Fibroblast of mammary gland (primary cell): Measurements from ENCODE around the gene ESPL1.

Experiments
- DNase-seq: peaks from one replicate; pipeline ENCODE4 v3.0.0-alpha.2; 2010; ENCODE audit warnings: low read depth
- H3K4me3 ChIP-seq: 2 replicates; pipeline ENCODE4 v1.5.1; 2011; ENCODE audit warnings: low read depth, mild to moderate bottlenecking, low read length, moderate library complexity; ENCODE audit not compliant: control insufficient read depth
- CTCF ChIP-seq: conservative IDR thresholded peaks from 2 replicates; pipeline ENCODE4 v1.5.1; 2011; ENCODE audit warnings: low read depth, low read length, inconsistent platforms; ENCODE audit not compliant: control insufficient read depth, insufficient read depth

The ESPL1 gene

DNA sequence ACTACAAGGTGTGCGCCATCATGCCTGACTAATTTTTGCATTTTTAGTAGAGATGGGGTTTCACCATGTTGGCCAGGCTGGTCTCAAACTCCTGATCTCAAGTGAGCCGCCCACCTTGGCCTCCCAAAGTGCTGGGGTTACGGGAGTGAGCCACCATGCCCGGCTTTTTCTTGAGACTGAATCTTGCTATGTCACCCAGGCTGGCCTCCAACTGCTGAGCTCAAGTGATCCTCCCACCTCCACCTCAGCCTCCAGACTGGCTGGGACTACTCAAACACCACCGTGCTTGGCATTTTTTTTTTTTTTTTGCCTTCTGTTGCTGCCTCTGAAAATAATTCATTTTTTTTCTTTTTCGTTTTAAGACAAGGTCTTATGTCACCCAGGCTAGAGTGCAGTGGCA, 8.2 kb upstream of the ESPL1 start:
- no peak for TF ChIP-seq CTCF

GRCh38 chr12:53265783-53266182, 2.3 kb upstream of the ESPL1 start:
- TF ChIP-seq CTCF = no peak
- H3K4me3 ChIP-seq = no peak overlapping the region
- DNase-seq = peak; percentile 41

More for the DNA sequence above, 8.2 kb upstream of the ESPL1 start:
- H3K4me3 ChIP-seq = no peak overlapping the region
- no peak for DNase-seq

- H3K4me3 ChIP-seq = peak overlapping the region; percentile 90
- no peak for TF ChIP-seq CTCF
- no peak for DNase-seq
These were observed 647 bp upstream of the ESPL1 start for GRCh38 chr12:53267306-53267998.

- peak; percentile 10 for DNase-seq
- H3K4me3 ChIP-seq = peak overlapping the region; percentile 90
- no peak for TF ChIP-seq CTCF
These were observed 797 bp downstream of the ESPL1 start for GRCh38 chr12:53268630-53269562.

DNA sequence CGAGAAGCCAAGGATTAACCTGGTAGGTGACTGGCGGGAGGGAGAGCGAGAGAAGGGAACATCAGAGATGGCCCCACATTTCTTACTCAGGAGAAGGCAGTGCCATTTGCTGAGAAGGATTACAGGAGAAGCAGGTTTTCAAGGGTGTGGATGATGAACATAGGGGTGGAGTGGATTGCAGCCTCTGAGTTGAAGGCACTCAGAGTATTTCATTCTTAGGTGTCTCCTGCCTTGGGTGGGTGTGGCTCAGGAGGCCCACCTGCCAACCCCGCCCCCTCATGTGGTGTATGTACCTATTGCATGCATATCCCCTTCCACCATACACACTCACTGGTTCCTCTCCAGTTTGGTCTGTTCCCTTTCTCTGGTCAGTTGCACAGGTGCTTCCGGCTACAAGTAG, 6.3 kb downstream of the ESPL1 start:
- TF ChIP-seq CTCF = no peak
- DNase-seq = no peak

DNA sequence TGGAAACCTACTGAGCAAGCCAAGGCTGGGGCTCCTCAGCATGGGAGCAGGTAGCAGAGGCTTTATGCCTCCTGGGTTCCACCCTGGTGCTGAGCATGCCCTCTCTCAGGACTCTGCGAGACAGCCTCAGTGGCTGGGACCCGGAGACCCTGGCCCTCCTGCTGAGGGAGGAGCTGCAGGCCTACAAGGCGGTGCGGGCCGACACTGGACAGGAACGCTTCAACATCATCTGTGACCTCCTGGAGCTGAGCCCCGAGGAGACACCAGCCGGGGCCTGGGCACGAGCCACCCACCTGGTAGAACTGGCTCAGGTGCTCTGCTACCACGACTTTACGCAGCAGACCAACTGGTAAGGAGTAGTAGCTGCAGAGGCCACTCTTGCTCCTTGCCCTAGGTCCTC, 8.4 kb downstream of the ESPL1 start:
- no peak for TF ChIP-seq CTCF
- H3K4me3 ChIP-seq = no peak overlapping the region
- DNase-seq = no peak

More for the DNA sequence above, 6.3 kb downstream of the ESPL1 start:
- no peak overlapping the region for H3K4me3 ChIP-seq
